Measurements from ENCODE around the gene CCDC192. TPM values are rescaled to one million over a fixed set of nuclear protein-coding genes. Genes with fewer than 3 reads are reported as not detected.

The CCDC192 gene
- total RNA-seq, 3 donors from 2014 or later: 1.3 TPM; not detected in 2

GRCh38 chr5:127802477-127802865 lies 99.3 kb downstream of the CCDC192 start:
- Histone ChIP-seq H3K4me1 (peaks cover 0 to 7% of the 10 kb centered on the region in 2 donors), H3K27me3 (no peaks in the 10 kb centered on the region), H3K9me3 (no peaks in the 10 kb centered on the region), H3K4me3 (no peak overlapping the region), H3K36me3 (no peaks in the 10 kb centered on the region), H3K27ac (no peak overlapping the region)
- intact Hi-C loops (cut with DNase I; ENCODE audit: low total_unique reads): no loop called here
- no peak for DNase-seq (ENCODE audit: low spot score in 2 of 2)
- TF ChIP-seq POLR2A (IDR thresholded peaks at IDR 0.05) (no peak), CTCF (IDR thresholded peaks at IDR 0.05) (no peak), POLR2AphosphoS5 (IDR thresholded peaks at IDR 0.05) (no peak)

GRCh38 chr5:127804886-127805426 lies 101.8 kb downstream of the CCDC192 start:
- Histone ChIP-seq H3K4me1 (peaks cover 0 to 7% of the 10 kb centered on the region in 2 donors), H3K36me3 (no peaks in the 10 kb centered on the region), H3K4me3 (no peak overlapping the region), H3K27ac (no peak overlapping the region), H3K9me3 (no peaks in the 10 kb centered on the region), H3K27me3 (no peaks in the 10 kb centered on the region)
- TF ChIP-seq POLR2AphosphoS5 (IDR thresholded peaks at IDR 0.05): no peak
- no peak for TF ChIP-seq POLR2A (IDR thresholded peaks at IDR 0.05)
- TF ChIP-seq CTCF (IDR thresholded peaks at IDR 0.05): no peak
- intact Hi-C loops (cut with DNase I; ENCODE audit: low total_unique reads): no loop called here
- no peak for DNase-seq (ENCODE audit: low spot score in 2 of 2)

GRCh38 chr5:127805448-127805847 lies 102.3 kb downstream of the CCDC192 start:
- TF ChIP-seq CTCF (IDR thresholded peaks at IDR 0.05): no peak
- no peak for TF ChIP-seq POLR2AphosphoS5 (IDR thresholded peaks at IDR 0.05)
- no peak for TF ChIP-seq POLR2A (IDR thresholded peaks at IDR 0.05)
- no peaks in the 10 kb centered on the region for H3K27me3 ChIP-seq
- no peak overlapping the region for H3K4me3 ChIP-seq
- H3K4me1 ChIP-seq: peaks cover 0 to 7% of the 10 kb centered on the region in 2 donors
- H3K9me3 ChIP-seq: no peaks in the 10 kb centered on the region
- no peaks in the 10 kb centered on the region for H3K36me3 ChIP-seq
- H3K27ac ChIP-seq: no peak overlapping the region
- DNase-seq (ENCODE audit: low spot score in 2 of 2): no peak
- intact Hi-C loops (cut with DNase I; ENCODE audit: low total_unique reads): no loop called here

GRCh38 chr5:127806776-127807175 lies 103.6 kb downstream of the CCDC192 start:
- intact Hi-C loops (cut with DNase I; ENCODE audit: low total_unique reads): no loop called here
- TF ChIP-seq POLR2AphosphoS5 (IDR thresholded peaks at IDR 0.05): no peak
- no peak for TF ChIP-seq CTCF (IDR thresholded peaks at IDR 0.05)
- no peak for TF ChIP-seq POLR2A (IDR thresholded peaks at IDR 0.05)
- no peak overlapping the region for H3K4me3 ChIP-seq
- peaks cover 0 to 5% of the 10 kb centered on the region in 2 donors for H3K4me1 ChIP-seq
- no peaks in the 10 kb centered on the region for H3K27me3 ChIP-seq
- no peak for DNase-seq (ENCODE audit: low spot score in 2 of 2)
- no peaks in the 10 kb centered on the region for H3K9me3 ChIP-seq
- H3K36me3 ChIP-seq: no peaks in the 10 kb centered on the region
- no peak overlapping the region for H3K27ac ChIP-seq

- H3K27ac ChIP-seq: no peak overlapping the region
- intact Hi-C loops (cut with DNase I; ENCODE audit: low total_unique reads): no loop called here
- DNase-seq (ENCODE audit: low spot score in 2 of 2): no peak
- H3K9me3 ChIP-seq: no peaks in the 10 kb centered on the region
- TF ChIP-seq POLR2AphosphoS5 (IDR thresholded peaks at IDR 0.05) (no peak), POLR2A (IDR thresholded peaks at IDR 0.05) (no peak), CTCF (IDR thresholded peaks at IDR 0.05) (no peak)
- H3K36me3 ChIP-seq: no peaks in the 10 kb centered on the region
- no peaks in the 10 kb centered on the region for H3K4me1 ChIP-seq
- no peaks in the 10 kb centered on the region for H3K27me3 ChIP-seq
- no peak overlapping the region for H3K4me3 ChIP-seq
These were observed 106.3 kb downstream of the CCDC192 start for GRCh38 chr5:127809533-127809932.
